ENCODE results near the gene GSTT2. TPM values are rescaled to one million over a fixed set of nuclear protein-coding genes. Genes with fewer than 3 reads are reported as not detected.
A peak's percentile ranks its signal among the peaks of the same experiment; 100 is the strongest.
"Not testable (repeated sequence)": the region's sequence is repeated elsewhere in the genome, so short reads cannot be mapped to it uniquely, and the experiment has no call there.

The GSTT2 gene
- total RNA-seq, 1 donor from 2014 or later = not detected

GRCh38 chr22:23984430-23984829 is 4.5 kb downstream of the GSTT2 start:
- H3K4me3 Mint-ChIP-seq (ENCODE audit: low read depth) = no peak overlapping the region
- no peaks in the 10 kb centered on the region for H3K36me3 Mint-ChIP-seq (ENCODE audit: low read depth)
- H3K9me3 Mint-ChIP-seq = no peaks in the 10 kb centered on the region
- H3K27me3 Mint-ChIP-seq (ENCODE audit: low read depth) = peaks cover 5% of the 10 kb centered on the region
- no peak overlapping the region for H3K27ac Mint-ChIP-seq
- H3K4me1 Mint-ChIP-seq (ENCODE audit: low read depth) = peaks cover 8% of the 10 kb centered on the region
- intact Hi-C loops (cut with micrococcal nuclease) = loop anchor here (10.0 kb wide), 2 partner anchors 120 to 190 kb away; no protein-coding TSS in a partner anchor
- peak; percentile 46 for DNase-seq (ENCODE audit: low spot score)

- not testable (repeated sequence) for H3K9me3 Mint-ChIP-seq; H3K36me3 Mint-ChIP-seq (ENCODE audit: low read depth); H3K27ac Mint-ChIP-seq; H3K4me3 Mint-ChIP-seq (ENCODE audit: low read depth); H3K4me1 Mint-ChIP-seq (ENCODE audit: low read depth); DNase-seq (ENCODE audit: low spot score); H3K27me3 Mint-ChIP-seq (ENCODE audit: low read depth)
- intact Hi-C loops (cut with micrococcal nuclease) = loop anchor here (10.0 kb wide), 2 partner anchors 119 to 189 kb away; no protein-coding TSS in a partner anchor
Measured at GRCh38 chr22:23986089-23986488, 6.2 kb downstream of the GSTT2 start.

- H3K4me1 Mint-ChIP-seq (ENCODE audit: low read depth); DNase-seq (ENCODE audit: low spot score); H3K27me3 Mint-ChIP-seq (ENCODE audit: low read depth); H3K27ac Mint-ChIP-seq; H3K36me3 Mint-ChIP-seq (ENCODE audit: low read depth); H3K9me3 Mint-ChIP-seq; H3K4me3 Mint-ChIP-seq (ENCODE audit: low read depth): not testable (repeated sequence)
- intact Hi-C loops (cut with micrococcal nuclease) = loop anchor here (10.0 kb wide), 2 partner anchors 118 to 188 kb away; no protein-coding TSS in a partner anchor
Measured at GRCh38 chr22:23986538-23987178, 6.7 kb downstream of the GSTT2 start.

GRCh38 chr22:23989583-23990244 is 9.8 kb downstream of the GSTT2 start:
- H3K4me3 Mint-ChIP-seq (ENCODE audit: low read depth); H3K36me3 Mint-ChIP-seq (ENCODE audit: low read depth); H3K9me3 Mint-ChIP-seq; H3K27me3 Mint-ChIP-seq (ENCODE audit: low read depth); H3K4me1 Mint-ChIP-seq (ENCODE audit: low read depth); DNase-seq (ENCODE audit: low spot score); H3K27ac Mint-ChIP-seq: not testable (repeated sequence)
- intact Hi-C loops (cut with micrococcal nuclease) = loop anchor here (10.0 kb wide), 2 partner anchors 115 to 185 kb away; no protein-coding TSS in a partner anchor

GRCh38 chr22:23993080-23993479 is 13.1 kb downstream of the GSTT2 start:
- H3K27ac Mint-ChIP-seq; DNase-seq (ENCODE audit: low spot score); H3K36me3 Mint-ChIP-seq (ENCODE audit: low read depth); H3K4me3 Mint-ChIP-seq (ENCODE audit: low read depth); H3K9me3 Mint-ChIP-seq; H3K4me1 Mint-ChIP-seq (ENCODE audit: low read depth); intact Hi-C loops (cut with micrococcal nuclease): not testable (repeated sequence)
- H3K27me3 Mint-ChIP-seq (ENCODE audit: low read depth) = peaks cover 14% of the 10 kb centered on the region

- H3K4me1 Mint-ChIP-seq (ENCODE audit: low read depth); DNase-seq (ENCODE audit: low spot score); H3K36me3 Mint-ChIP-seq (ENCODE audit: low read depth); H3K27ac Mint-ChIP-seq; H3K4me3 Mint-ChIP-seq (ENCODE audit: low read depth); H3K9me3 Mint-ChIP-seq; intact Hi-C loops (cut with micrococcal nuclease): not testable (repeated sequence)
- peaks cover 14% of the 10 kb centered on the region for H3K27me3 Mint-ChIP-seq (ENCODE audit: low read depth)
Measured at GRCh38 chr22:23993581-23994177, 13.7 kb downstream of the GSTT2 start.

- H3K9me3 Mint-ChIP-seq = no peaks in the 10 kb centered on the region
- no peaks in the 10 kb centered on the region for H3K36me3 Mint-ChIP-seq (ENCODE audit: low read depth)
- H3K4me3 Mint-ChIP-seq (ENCODE audit: low read depth) = no peak overlapping the region
- no peak for DNase-seq (ENCODE audit: low spot score)
- peaks cover 16% of the 10 kb centered on the region for H3K27me3 Mint-ChIP-seq (ENCODE audit: low read depth)
- no peak overlapping the region for H3K27ac Mint-ChIP-seq
- intact Hi-C loops (cut with micrococcal nuclease) = no loop called here
- H3K4me1 Mint-ChIP-seq (ENCODE audit: low read depth) = peaks cover 4% of the 10 kb centered on the region
Measured at GRCh38 chr22:23997092-23997491, 17.2 kb downstream of the GSTT2 start.

- H3K36me3 Mint-ChIP-seq (ENCODE audit: low read depth); H3K4me1 Mint-ChIP-seq (ENCODE audit: low read depth); H3K4me3 Mint-ChIP-seq (ENCODE audit: low read depth); H3K9me3 Mint-ChIP-seq; H3K27ac Mint-ChIP-seq; DNase-seq (ENCODE audit: low spot score); intact Hi-C loops (cut with micrococcal nuclease): not testable (repeated sequence)
- H3K27me3 Mint-ChIP-seq (ENCODE audit: low read depth) = peaks cover 16% of the 10 kb centered on the region
Measured at GRCh38 chr22:23999779-24000178, 19.8 kb downstream of the GSTT2 start.

GRCh38 chr22:24001314-24001713 is 21.4 kb downstream of the GSTT2 start:
- no peak overlapping the region for H3K27ac Mint-ChIP-seq
- H3K36me3 Mint-ChIP-seq (ENCODE audit: low read depth) = no peaks in the 10 kb centered on the region
- no peaks in the 10 kb centered on the region for H3K9me3 Mint-ChIP-seq
- intact Hi-C loops (cut with micrococcal nuclease) = no loop called here
- H3K4me1 Mint-ChIP-seq (ENCODE audit: low read depth) = peaks cover 4% of the 10 kb centered on the region
- H3K27me3 Mint-ChIP-seq (ENCODE audit: low read depth) = peaks cover 10% of the 10 kb centered on the region
- no peak for DNase-seq (ENCODE audit: low spot score)
- H3K4me3 Mint-ChIP-seq (ENCODE audit: low read depth) = no peak overlapping the region

- intact Hi-C loops (cut with micrococcal nuclease) = no loop called here
- Mint-ChIP-seq H3K4me3 (ENCODE audit: low read depth) (no peak overlapping the region), H3K36me3 (ENCODE audit: low read depth) (no peaks in the 10 kb centered on the region), H3K27ac (no peak overlapping the region), H3K4me1 (ENCODE audit: low read depth) (peaks cover 4% of the 10 kb centered on the region), H3K27me3 (ENCODE audit: low read depth) (peaks cover 6% of the 10 kb centered on the region), H3K9me3 (no peaks in the 10 kb centered on the region)
- DNase-seq (ENCODE audit: low spot score) = no peak
Measured at GRCh38 chr22:24002272-24002671, 22.3 kb downstream of the GSTT2 start.

GRCh38 chr22:24002851-24003250 is 22.9 kb downstream of the GSTT2 start:
- DNase-seq (ENCODE audit: low spot score) = no peak
- no peaks in the 10 kb centered on the region for H3K36me3 Mint-ChIP-seq (ENCODE audit: low read depth)
- peaks cover 2% of the 10 kb centered on the region for H3K27me3 Mint-ChIP-seq (ENCODE audit: low read depth)
- peaks cover under 1% of the 10 kb centered on the region for H3K4me1 Mint-ChIP-seq (ENCODE audit: low read depth)
- H3K9me3 Mint-ChIP-seq = no peaks in the 10 kb centered on the region
- H3K4me3 Mint-ChIP-seq (ENCODE audit: low read depth) = no peak overlapping the region
- intact Hi-C loops (cut with micrococcal nuclease) = no loop called here
- no peak overlapping the region for H3K27ac Mint-ChIP-seq

GRCh38 chr22:24003887-24004286 is 24.0 kb downstream of the GSTT2 start:
- H3K9me3 Mint-ChIP-seq = no peaks in the 10 kb centered on the region
- peaks cover 2% of the 10 kb centered on the region for H3K27me3 Mint-ChIP-seq (ENCODE audit: low read depth)
- DNase-seq (ENCODE audit: low spot score) = no peak
- H3K4me1 Mint-ChIP-seq (ENCODE audit: low read depth) = no peaks in the 10 kb centered on the region
- no peak overlapping the region for H3K27ac Mint-ChIP-seq
- no peaks in the 10 kb centered on the region for H3K36me3 Mint-ChIP-seq (ENCODE audit: low read depth)
- intact Hi-C loops (cut with micrococcal nuclease) = no loop called here
- H3K4me3 Mint-ChIP-seq (ENCODE audit: low read depth) = no peak overlapping the region

GRCh38 chr22:24005201-24005600 is 25.3 kb downstream of the GSTT2 start, which contains the start of gene GSTT4:
GSTT4 (minus strand) TSS chr22:24005453; CDS start chr22:24005356, 97 bp downstream.
- Mint-ChIP-seq H3K27me3 (ENCODE audit: low read depth) (peaks cover 2% of the 10 kb centered on the region), H3K36me3 (ENCODE audit: low read depth) (no peaks in the 10 kb centered on the region), H3K27ac (no peak within 1 kb of the TSS), H3K9me3 (no peaks in the 10 kb centered on the region), H3K4me3 (ENCODE audit: low read depth) (no peak within 1 kb of the TSS), H3K4me1 (ENCODE audit: low read depth) (peaks cover 2% of the 10 kb centered on the region)
- intact Hi-C loops (cut with micrococcal nuclease) = no loop called here
- DNase-seq (ENCODE audit: low spot score) = no peak
